Osteoblast (primary cell): Measurements from ENCODE around the gene TYRP1. TPM values are rescaled to one million over a fixed set of nuclear protein-coding genes. Genes with fewer than 3 reads are reported as not detected.

Experiments
- DNase-seq: peaks from one replicate; pipeline ENCODE4 v3.0.0; 2011; ENCODE audit warnings: low spot score, mixed read lengths; ENCODE audit not compliant: insufficient read length; ENCODE audit errors: missing footprints
- H2AFZ ChIP-seq: 2 replicates; pipeline ENCODE4 v1.6.0; 2011; ENCODE audit warnings: mild to moderate bottlenecking, low read length
- H3K27ac ChIP-seq: 2 replicates; pipeline ENCODE4 v1.5.1; 2011; ENCODE audit warnings: mild to moderate bottlenecking, low read depth, low read length, moderate library complexity
- H3K27me3 ChIP-seq: 2 replicates; pipeline ENCODE4 v1.6.0; 2012; ENCODE audit warnings: mild to moderate bottlenecking, control low read depth, inconsistent platforms, low read length, moderate library complexity; ENCODE audit not compliant: insufficient read depth
- H3K36me3 ChIP-seq: 2 replicates; pipeline ENCODE4 v1.5.1; 2011; ENCODE audit warnings: mild to moderate bottlenecking, low read length, control low read depth, moderate library complexity; ENCODE audit not compliant: insufficient read depth
- H3K4me1 ChIP-seq: 2 replicates; pipeline ENCODE4 v1.5.1; 2011; ENCODE audit warnings: mild to moderate bottlenecking, low read length, control low read depth, moderate library complexity; ENCODE audit not compliant: insufficient read depth
- H3K4me2 ChIP-seq: 2 replicates; pipeline ENCODE4 v1.6.0; 2011; ENCODE audit warnings: mild to moderate bottlenecking, low read length; ENCODE audit not compliant: insufficient read depth
- H3K4me3 ChIP-seq: fragments of 200-600 bp; sonication (generic); 3 replicates; pipeline ENCODE4 v1.5.1; 2012; ENCODE audit warnings: mild to moderate bottlenecking, low read length, inconsistent platforms; ENCODE audit not compliant: insufficient read depth
- H3K79me2 ChIP-seq: 2 replicates; pipeline ENCODE4 v1.6.0; 2012; ENCODE audit warnings: mild to moderate bottlenecking, low read length, control low read depth, inconsistent platforms; ENCODE audit not compliant: insufficient read depth
- H3K9me3 ChIP-seq: 2 replicates; pipeline ENCODE4 v1.5.1; 2011; ENCODE audit warnings: low read depth, low read length, control low read depth
- H4K20me1 ChIP-seq: 2 replicates; pipeline ENCODE4 v1.6.0; 2012; ENCODE audit warnings: mild to moderate bottlenecking, low read length, control low read depth; ENCODE audit not compliant: insufficient read depth
- total RNA-seq: library from RNA; depleted of rRNA; stranded (reverse); fragments of >200 nt; gene quantifications from 2 replicates; pipeline ENCODE4 v1.2.3, GENCODE V29; 2012
- TF ChIP-seq, protein P1 (sequence below): IDR thresholded peaks from 2 replicates; pipeline ENCODE4 v1.5.1; 2011; ENCODE audit warnings: mild to moderate bottlenecking, low read depth, low read length, moderate library complexity; ENCODE audit errors: extremely low read depth

The TYRP1 gene
- total RNA-seq, 1 donor, result 0.36 TPM

DNA sequence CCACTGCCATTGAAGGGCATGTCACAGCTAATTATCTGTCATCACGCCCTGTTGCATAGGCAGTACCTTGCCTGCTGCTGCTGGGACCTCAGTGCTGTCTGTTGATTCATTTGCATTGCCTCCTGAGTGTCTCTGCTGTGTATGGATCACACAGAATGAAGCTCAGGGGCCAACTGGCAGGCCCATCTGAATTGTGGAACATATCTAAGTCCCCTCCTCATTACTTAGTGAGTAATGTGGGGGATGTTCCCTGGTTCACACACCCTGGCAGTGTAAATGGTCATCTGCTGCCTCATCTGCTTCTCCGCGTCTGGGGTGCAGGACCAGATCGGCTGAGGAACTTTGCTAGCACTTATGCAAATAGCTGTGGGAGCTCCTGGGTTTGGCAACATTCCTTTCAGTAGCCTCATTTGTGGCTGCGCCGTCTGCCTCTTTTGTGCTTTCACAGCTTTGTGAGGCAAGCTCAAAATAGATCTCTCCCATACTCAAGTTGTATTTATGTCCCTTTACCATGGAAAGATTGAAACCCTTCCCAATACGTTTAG, 25.4 kb downstream of the TYRP1 start:
- Histone ChIP-seq H3K4me3 (peak overlapping the region; percentile 42), H3K27me3 (no peaks in the 10 kb centered on the region), H3K36me3 (no peaks in the 10 kb centered on the region), H3K4me2 (peak overlapping the region; percentile 70), H3K9me3 (no peaks in the 10 kb centered on the region), H3K27ac (peak overlapping the region; percentile 50), H3K4me1 (peaks cover 17% of the 10 kb centered on the region), H4K20me1 (no peaks in the 10 kb centered on the region), H3K79me2 (no peaks in the 10 kb centered on the region), H2AFZ (peak overlapping the region; percentile 40)
- TF ChIP-seq, protein P1, sequence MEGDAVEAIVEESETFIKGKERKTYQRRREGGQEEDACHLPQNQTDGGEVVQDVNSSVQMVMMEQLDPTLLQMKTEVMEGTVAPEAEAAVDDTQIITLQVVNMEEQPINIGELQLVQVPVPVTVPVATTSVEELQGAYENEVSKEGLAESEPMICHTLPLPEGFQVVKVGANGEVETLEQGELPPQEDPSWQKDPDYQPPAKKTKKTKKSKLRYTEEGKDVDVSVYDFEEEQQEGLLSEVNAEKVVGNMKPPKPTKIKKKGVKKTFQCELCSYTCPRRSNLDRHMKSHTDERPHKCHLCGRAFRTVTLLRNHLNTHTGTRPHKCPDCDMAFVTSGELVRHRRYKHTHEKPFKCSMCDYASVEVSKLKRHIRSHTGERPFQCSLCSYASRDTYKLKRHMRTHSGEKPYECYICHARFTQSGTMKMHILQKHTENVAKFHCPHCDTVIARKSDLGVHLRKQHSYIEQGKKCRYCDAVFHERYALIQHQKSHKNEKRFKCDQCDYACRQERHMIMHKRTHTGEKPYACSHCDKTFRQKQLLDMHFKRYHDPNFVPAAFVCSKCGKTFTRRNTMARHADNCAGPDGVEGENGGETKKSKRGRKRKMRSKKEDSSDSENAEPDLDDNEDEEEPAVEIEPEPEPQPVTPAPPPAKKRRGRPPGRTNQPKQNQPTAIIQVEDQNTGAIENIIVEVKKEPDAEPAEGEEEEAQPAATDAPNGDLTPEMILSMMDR, result no peak
- no peak for DNase-seq

DNA sequence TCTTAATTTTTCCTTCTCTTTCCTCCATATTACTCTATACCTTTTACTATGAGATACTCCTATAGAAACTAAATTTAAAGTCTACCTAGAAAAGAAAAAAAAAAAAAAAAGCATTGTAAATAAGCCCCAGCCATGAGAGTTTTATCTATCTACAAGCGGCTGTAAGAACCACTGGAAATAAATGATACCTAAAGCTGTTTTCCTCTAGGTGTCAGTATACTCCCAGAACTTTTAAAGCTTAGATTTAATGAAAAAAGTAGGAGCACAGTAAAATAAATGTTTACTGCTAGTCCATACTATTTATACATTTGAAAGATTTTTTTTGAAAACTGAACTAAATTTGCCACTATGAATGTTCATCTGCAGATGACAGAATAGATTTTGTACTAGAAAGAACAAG, 26.2 kb downstream of the TYRP1 start:
- Histone ChIP-seq H3K9me3 (no peaks in the 10 kb centered on the region), H3K4me3 (no peak overlapping the region), H3K79me2 (no peaks in the 10 kb centered on the region), H4K20me1 (no peaks in the 10 kb centered on the region), H3K36me3 (no peaks in the 10 kb centered on the region), H3K27ac (no peak overlapping the region), H3K4me2 (peak overlapping the region; percentile 70), H2AFZ (no peak overlapping the region), H3K27me3 (no peaks in the 10 kb centered on the region), H3K4me1 (peaks cover 17% of the 10 kb centered on the region)
- peak; percentile 65 for DNase-seq
- TF ChIP-seq, protein P1, result peak; percentile 73

GRCh38 chr9:12720551-12720950, 27.4 kb downstream of the TYRP1 start:
- no peak overlapping the region for H3K4me2 ChIP-seq
- no peak overlapping the region for H3K4me3 ChIP-seq
- H3K27ac ChIP-seq, result no peak overlapping the region
- H3K27me3 ChIP-seq, result no peaks in the 10 kb centered on the region
- DNase-seq, result no peak
- TF ChIP-seq, protein P1, result no peak
- no peaks in the 10 kb centered on the region for H3K79me2 ChIP-seq
- no peaks in the 10 kb centered on the region for H4K20me1 ChIP-seq
- peaks cover 17% of the 10 kb centered on the region for H3K4me1 ChIP-seq
- H2AFZ ChIP-seq, result no peak overlapping the region
- no peaks in the 10 kb centered on the region for H3K36me3 ChIP-seq
- H3K9me3 ChIP-seq, result no peaks in the 10 kb centered on the region

DNA sequence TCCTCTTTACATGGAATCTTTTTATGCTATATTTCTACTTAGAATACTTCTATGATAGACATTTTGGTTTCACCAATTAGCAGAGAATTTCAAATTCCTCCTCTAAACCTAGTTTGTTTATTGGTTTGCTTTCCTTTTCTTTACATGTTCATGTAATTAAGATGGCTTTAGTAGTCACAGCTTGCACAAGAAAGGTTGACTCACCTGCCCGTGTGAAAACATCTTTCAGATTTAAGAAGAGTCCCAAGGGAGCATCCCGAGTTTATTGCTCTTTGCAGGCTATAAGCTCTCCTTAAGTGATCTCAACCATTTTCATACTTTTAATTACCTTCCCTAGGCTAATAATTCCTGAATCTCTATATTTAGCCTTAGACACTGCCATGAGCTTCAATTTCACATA, 28.9 kb downstream of the TYRP1 start:
- H3K27ac ChIP-seq, result no peak overlapping the region
- no peak for DNase-seq
- no peaks in the 10 kb centered on the region for H3K36me3 ChIP-seq
- H3K27me3 ChIP-seq, result no peaks in the 10 kb centered on the region
- no peaks in the 10 kb centered on the region for H3K9me3 ChIP-seq
- peak overlapping the region; percentile 18 for H3K4me2 ChIP-seq
- peaks cover 17% of the 10 kb centered on the region for H3K4me1 ChIP-seq
- no peak overlapping the region for H3K4me3 ChIP-seq
- peak overlapping the region; percentile 38 for H2AFZ ChIP-seq
- TF ChIP-seq, protein P1, result no peak
- H3K79me2 ChIP-seq, result no peaks in the 10 kb centered on the region
- no peaks in the 10 kb centered on the region for H4K20me1 ChIP-seq
